Islet precursor cell (in vitro differentiated cells): Measurements from ENCODE around the gene YTHDF1.
"Not testable (repeated sequence)": the region's sequence is repeated elsewhere in the genome, so short reads cannot be mapped to it uniquely, and the experiment has no call there.

Source experiments
- DNase-seq: peaks from one replicate; pipeline ENCODE4 v3.0.0-alpha.2; 2018

YTHDF1 gene

GRCh38 chr20:63167918-63168520 is 47.9 kb downstream of the YTHDF1 start:
- DNase-seq = no peak

GRCh38 chr20:63167026-63167917 is 48.7 kb downstream of the YTHDF1 start:
- no peak for DNase-seq

DNA sequence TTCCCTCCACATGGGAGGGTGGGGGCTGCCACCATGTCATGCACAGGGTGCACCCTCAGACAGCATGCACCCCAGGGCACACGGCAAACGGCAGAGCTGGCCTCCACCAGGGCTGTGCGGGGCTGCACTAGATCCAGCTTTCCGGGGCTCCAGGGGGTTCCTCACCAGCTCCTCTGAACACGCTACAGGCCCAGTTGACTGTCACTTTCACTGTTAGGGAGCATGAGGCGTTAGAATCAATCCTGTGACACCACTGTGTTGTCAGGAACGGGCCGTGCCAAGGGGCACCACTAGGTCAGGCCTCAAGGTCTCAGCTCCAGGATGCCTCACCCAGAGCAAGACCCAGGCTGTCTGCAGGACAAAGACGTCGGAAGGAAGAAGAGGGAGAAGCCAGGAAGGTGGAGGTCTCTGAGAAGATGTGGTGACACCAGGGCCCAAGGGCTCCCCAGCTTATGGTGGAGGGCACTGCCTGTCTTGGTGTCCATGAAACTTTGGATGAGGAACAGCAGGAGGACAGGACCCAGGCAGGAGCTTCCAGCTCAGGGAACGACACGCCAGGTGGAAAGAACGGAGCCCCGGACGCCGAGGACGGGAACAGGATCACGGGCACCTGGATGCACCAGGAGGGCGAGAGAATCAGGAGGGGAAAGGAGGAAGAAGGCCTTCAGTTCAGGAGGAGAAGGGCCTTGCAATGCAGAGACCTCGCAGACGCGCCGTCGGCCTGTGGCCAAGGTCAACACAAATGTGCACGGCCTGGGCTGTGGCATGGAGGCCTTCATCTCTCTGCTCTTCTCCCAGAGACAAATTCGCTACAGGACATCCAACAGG is 49.5 kb downstream of the YTHDF1 start:
- no peak for DNase-seq

GRCh38 chr20:63165356-63166192 is 50.4 kb downstream of the YTHDF1 start:
- no peak for DNase-seq

- DNase-seq = no peak
These were observed 51.2 kb downstream of the YTHDF1 start for GRCh38 chr20:63164484-63165355.

DNA sequence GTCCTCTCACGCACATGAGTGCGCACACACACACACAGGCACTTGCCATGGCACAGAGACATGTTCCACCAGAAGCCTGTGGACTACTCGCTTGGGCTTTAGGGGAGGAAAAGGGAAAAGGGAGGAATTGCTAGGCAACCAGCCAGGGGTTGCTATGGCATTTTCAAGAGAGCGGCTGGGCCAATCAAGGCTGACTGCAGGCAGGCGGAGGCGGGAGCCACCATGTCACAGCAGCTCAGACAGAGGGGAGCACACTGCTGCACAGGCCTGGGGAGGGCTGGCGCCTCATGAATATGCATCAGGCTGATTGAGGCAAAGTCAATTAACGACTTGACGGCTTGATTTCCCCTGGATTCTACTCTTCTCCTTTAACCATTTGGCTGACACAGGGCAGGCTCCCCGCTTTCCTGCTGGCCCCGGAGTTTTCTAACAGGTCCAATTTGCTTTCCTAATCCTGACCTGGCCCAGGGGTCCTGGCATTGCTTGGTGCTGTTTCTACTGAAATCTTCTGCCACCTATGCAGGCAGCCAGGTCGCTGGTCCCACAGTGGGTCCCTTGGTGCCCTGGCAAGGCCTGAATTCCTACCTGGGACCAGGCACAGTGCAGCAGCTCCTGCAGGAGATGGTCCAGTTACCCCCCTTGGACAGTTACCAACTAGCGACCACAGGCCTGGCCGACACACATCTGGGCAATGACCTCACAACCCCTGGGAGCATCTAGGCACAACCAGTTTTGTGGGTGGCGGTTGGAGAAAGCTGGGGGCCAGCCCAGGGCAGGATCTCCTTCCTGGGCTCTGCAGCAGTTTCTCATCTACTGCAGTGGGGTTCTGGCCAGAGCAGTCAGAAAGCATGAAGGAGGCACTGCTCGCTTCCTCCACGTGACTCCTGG is 52.1 kb downstream of the YTHDF1 start:
- DNase-seq = no peak

DNA sequence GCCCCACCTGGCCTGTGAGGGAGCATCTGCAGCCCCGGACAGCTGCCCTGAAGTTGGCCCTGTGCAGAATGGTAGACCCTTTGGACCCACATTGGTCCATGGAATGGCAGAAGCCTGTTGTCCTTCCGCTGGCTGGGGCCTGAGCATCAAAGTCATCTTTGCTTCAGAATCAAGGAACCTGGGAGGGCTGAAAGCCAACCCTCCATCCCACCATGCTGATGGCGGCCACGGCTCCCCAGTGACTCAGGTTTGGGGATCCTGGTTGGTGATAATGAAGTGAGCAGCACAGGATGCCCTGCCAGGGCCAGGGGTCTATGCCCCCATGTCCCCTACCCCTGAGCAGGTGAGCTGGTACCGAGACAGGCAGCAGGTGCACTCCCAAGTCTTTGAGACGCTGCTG is 52.8 kb downstream of the YTHDF1 start:
- no peak for DNase-seq

- DNase-seq = no peak
These were observed 53.6 kb downstream of the YTHDF1 start for GRCh38 chr20:63162206-63162795.

- no peak for DNase-seq
These were observed 54.7 kb downstream of the YTHDF1 start for GRCh38 chr20:63161176-63161651.

DNA sequence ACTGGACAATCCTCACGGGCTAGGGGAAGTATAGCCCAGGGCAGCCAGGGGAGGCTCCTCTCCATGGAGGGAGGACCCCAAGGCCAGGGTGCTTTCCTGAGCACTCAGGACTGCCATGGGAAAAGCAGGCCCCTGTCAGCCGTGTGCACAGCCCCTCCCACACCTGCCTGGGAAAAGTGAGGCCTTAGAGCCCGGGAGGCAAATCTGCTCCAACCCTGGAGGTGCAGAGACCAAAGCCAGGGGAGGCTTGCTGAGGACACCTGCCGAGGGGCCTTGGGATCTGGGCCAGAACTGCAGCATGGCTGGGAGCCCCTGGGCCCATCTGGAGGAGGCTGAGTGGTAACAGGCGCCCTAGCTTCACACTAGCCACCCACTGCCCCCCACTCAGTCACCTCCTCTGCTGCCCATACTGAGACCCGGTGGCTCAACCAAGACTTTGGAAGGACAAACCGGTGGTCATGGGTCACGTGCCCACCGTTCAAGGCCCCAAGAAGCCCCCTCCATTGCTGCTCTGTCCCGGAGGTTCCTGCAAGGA is 55.2 kb downstream of the YTHDF1 start:
- no peak for DNase-seq

GRCh38 chr20:63159826-63160640 is 55.9 kb downstream of the YTHDF1 start:
- DNase-seq = no peak

DNA sequence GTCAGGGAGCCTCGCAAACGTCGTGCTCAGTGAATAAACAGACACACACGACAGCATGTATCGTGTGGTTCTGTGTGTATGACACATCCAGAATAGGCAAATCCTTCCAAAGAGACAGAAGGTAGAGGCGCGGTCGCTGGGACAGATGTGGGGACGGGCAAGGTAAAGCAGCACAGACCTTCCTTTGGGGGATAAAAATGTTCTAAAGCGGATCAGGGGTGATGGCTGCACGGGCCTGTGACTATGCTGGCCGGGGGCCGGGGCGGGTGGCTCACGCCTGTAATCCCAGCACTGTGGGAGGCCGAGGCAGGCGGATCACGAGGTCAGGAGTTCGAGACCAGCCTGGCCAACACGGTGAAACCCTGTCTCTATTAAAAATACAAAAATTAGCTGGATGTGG is 56.7 kb downstream of the YTHDF1 start:
- DNase-seq = not testable (repeated sequence)

DNA sequence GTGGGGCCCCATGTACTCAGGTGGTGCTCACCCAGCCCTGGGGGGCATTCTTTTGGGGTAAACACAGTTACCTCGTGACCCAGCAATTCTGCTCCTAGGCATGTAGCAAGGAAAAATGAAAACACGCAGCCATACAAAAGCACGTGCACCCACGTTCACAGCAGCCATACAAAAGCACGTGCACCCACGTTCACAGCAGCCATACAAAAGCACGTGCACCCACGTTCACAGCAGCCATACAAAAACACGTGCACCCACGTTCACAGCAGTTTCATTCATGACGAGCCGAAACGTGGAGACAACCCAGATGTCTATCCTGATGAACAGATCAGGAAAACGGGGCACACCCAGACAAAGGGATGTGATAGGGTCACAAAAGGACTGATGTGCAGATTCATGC is 57.1 kb downstream of the YTHDF1 start:
- no peak for DNase-seq

DNA sequence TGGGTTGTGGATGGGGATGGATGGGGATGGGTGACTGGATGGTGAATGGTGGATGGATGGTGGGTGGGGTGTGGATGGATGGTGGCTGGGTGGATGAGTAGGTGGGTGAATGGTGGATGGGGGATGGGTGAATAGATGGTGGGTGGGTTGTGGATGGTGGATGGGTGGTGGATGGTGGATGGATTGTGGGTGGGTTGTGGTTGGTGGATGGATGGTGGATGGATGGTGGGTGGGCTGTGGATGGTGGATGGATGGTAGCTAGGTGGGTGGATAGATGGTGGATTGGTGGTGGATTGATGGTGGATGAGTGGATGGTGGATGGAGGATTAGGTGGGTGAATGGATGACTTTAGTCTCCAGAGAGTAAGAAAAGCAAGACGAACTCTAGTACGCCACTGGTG is 57.6 kb downstream of the YTHDF1 start:
- DNase-seq = no peak

DNA sequence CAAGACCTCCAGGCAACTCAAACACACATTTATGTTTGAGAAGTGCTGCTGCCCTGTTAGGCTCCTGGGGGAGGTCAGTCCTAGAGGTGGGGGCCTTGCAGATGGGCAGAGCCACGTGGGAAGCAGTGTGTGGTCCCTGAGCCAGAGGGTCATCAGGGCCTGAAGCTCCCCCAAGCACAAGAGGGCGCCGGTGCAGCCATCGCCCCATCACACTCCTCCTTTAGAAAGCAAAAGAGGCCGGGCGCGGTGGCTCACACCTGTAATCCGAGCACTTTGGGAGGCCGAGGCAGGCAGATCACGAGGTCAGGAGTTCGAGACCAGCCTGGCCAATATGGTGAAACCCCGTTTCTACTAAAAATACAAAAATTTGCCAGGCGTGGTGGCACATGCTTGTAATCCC is 58.5 kb downstream of the YTHDF1 start:
- not testable (repeated sequence) for DNase-seq

DNA sequence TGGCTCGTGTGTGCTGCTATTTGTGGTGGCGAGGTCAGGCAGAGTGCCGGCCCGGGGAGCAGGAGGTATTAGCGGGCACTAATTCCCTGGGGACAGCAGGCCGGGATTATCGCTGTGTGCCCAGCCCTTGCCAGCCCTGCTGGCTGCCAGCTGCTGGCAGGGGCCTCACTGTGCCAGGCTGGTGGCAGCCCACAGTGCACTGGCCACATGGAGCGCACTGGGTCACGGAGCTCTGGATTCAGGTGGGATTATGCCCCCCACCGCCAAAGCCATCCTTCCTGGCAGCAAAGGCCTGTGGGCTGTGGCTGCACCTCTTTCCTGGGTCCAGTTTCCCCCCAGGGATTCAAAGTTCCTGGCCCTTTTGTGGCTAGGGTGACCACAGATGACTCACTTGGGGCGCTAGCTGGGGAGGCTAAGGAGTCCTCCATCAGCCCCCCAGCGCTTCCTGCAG is 59.7 kb downstream of the YTHDF1 start:
- DNase-seq = no peak

GRCh38 chr20:63155266-63156165 is 60.4 kb downstream of the YTHDF1 start:
- DNase-seq = no peak

DNA sequence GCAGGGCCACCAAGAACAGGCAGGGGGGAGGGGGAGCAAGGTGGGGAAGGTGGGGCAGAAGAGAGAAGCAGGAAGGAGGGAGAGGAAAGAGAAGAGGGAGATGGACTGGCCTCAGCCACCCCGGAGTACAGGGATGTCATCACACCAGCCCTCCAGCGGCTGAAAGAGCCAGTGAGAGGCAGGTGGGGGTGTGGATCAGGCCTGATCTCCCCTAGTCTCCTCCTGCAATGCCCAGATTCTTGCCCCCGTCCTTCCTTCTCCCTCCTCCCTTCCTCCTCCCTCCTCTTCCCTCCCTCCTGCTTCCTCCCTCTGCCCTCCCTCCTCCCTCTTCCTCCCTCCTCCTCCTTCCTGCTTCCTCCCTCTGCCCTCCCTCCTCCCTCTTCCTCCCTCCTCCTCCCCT is 61.5 kb downstream of the YTHDF1 start:
- DNase-seq = no peak
